Stomach (tissue), 9 donors: Measurements from ENCODE around the gene IPCEF1. TPM values are rescaled to one million over a fixed set of nuclear protein-coding genes. Genes with fewer than 3 reads are reported as not detected.
A peak's percentile ranks its signal among the peaks of the same experiment; 100 is the strongest.
"Not testable (repeated sequence)": the region's sequence is repeated elsewhere in the genome, so short reads cannot be mapped to it uniquely, and the experiment has no call there.

Experiments
- DNase-seq, 2 donors: peaks; one replicate each; pipeline versions ENCODE4 v3.0.0 to v3.0.0-alpha.2; 2013 to 2019
- H3K27ac ChIP-seq, 5 donors: fragments of 200-600 bp in 4 of 5; sonication (generic) in 4 of 5; one replicate each; pipeline ENCODE4 v1.5.1; 2013 to 2019; ENCODE audit warnings: mild to moderate bottlenecking in 1 of 5, moderate library complexity in 1 of 5
- H3K27me3 ChIP-seq, 3 donors: fragments of 200-600 bp; sonication (generic); one replicate each; pipeline ENCODE4 v1.5.1; 2017 to 2019; ENCODE audit warnings: mixed run types in 1 of 3
- H3K36me3 ChIP-seq, 4 donors: fragments of 200-600 bp; sonication (generic); 1 replicate in 3 of 4; 2 replicates in 1 of 4; pipeline ENCODE4 v1.5.1; 2016 to 2019
- H3K4me1 ChIP-seq, 4 donors: fragments of 200-600 bp; sonication (generic); one replicate each; pipeline ENCODE4 v1.5.1; 2016 to 2019
- H3K4me3 ChIP-seq, 4 donors: fragments of 200-600 bp; sonication (generic) in 3 of 4; one replicate each; pipeline ENCODE4 v1.5.1; 2016 to 2019; ENCODE audit warnings: mild to moderate bottlenecking in 1 of 4
- H3K9me3 ChIP-seq, 4 donors: fragments of 200-600 bp; sonication (generic); one replicate each; pipeline ENCODE4 v1.5.1; 2016 to 2019
- CTCF ChIP-seq, 7 experiments: fragments of 450-650 bp in 4 of 7; fragments of 200-600 bp in 3 of 7; sonication (generic) in 3 of 7; IDR thresholded peaks; one replicate each; pipeline ENCODE4 v1.5.1; 2016 to 2019; ENCODE audit warnings: antibody characterized with exemption in 7 of 7, control low read depth in 2 of 7, mild to moderate bottlenecking in 1 of 7
- EP300 ChIP-seq: sonication (generic); formaldehyde crosslinking; IDR thresholded peaks from one replicate; pipeline ENCODE4 v1.6.1; 2017; ENCODE audit warnings: antibody characterized with exemption
- POLR2A ChIP-seq, 4 donors: fragments of 450-650 bp; IDR thresholded peaks; one replicate each; pipeline ENCODE4 v1.6.1; 2016; ENCODE audit warnings: antibody characterized with exemption in 4 of 4, control low read depth in 2 of 4, mild to moderate bottlenecking in 1 of 4, moderate library complexity in 1 of 4
- POLR2AphosphoS5 ChIP-seq, 3 donors: sonication (generic); formaldehyde crosslinking; IDR thresholded peaks; one replicate each; pipeline ENCODE4 v1.6.1; 2016; ENCODE audit warnings: antibody characterized with exemption in 3 of 3
- whole genome bisulfite sequencing, 5 donors: extraction: QIAGEN DNeasy Blood & Tissue Kit in 3 of 5; methylation state at CpG; one replicate each; pipeline versions ENCODE4 v1.1.5 to v1.1.7; 2013 to 2018; 5-methylcytosine and 5-hydroxymethylcytosine counted together
- intact Hi-C: fragments of 100-400 bp; cut with DNase I; formaldehyde crosslinking; loops from one replicate; pipeline ENCODE4 v1.15.1; 2023; ENCODE audit warnings: low total_unique reads
- polyA plus RNA-seq, 3 donors: library from polyadenylated mRNA; stranded (reverse); fragments of 200-250 nt; gene quantifications; one replicate each; pipeline ENCODE4 v1.2.3, GENCODE V29; 2013
- total RNA-seq, 5 donors: library from RNA; depleted of rRNA; stranded (reverse); fragments of >200 nt; gene quantifications; one replicate each; pipeline versions ENCODE4 v1.1.0 to v1.2.3, GENCODE V29; 2014 to 2016
- donor health status: healthy with polysubstance abuse.
- donor health status: Bipolar disorder and iron deficiency.
- donor health status: healthy.

IPCEF1 gene
- total and polyA plus RNA-seq, 8 donors, result under 0.01 to 47.1 (median 1.4) TPM; not detected in 2

- no peaks in the 10 kb centered on the region for H3K9me3 ChIP-seq
- H3K4me3 ChIP-seq, result no peak overlapping the region
- no peak overlapping the region for H3K27ac ChIP-seq
- TF ChIP-seq CTCF (IDR thresholded peaks at IDR 0.05), result no peak
- TF ChIP-seq POLR2AphosphoS5 (IDR thresholded peaks at IDR 0.05), result no peak
- TF ChIP-seq POLR2A (IDR thresholded peaks at IDR 0.05), result no peak
- no peak for DNase-seq
- H3K27me3 ChIP-seq, result no peaks in the 10 kb centered on the region
- WGBS, 5 donors, result 88 to 97% (median 95%) methylated on average over 2 of the region's 2 CpGs
- no peaks in the 10 kb centered on the region for H3K36me3 ChIP-seq
- intact Hi-C loops, result no loop called here
- H3K4me1 ChIP-seq, result no peaks in the 10 kb centered on the region
Measured at GRCh38 chr6:154206141-154206540, 150.5 kb downstream of the IPCEF1 start.

- no peaks in the 10 kb centered on the region for H3K9me3 ChIP-seq
- no peaks in the 10 kb centered on the region for H3K36me3 ChIP-seq
- no peak for DNase-seq
- peaks cover 0 to 1% (median 0%) of the 10 kb centered on the region in 4 donors for H3K4me1 ChIP-seq
- 69 to 90% (median 80%) methylated on average over 6 of the region's 6 CpGs for WGBS, 5 donors
- no peak for TF ChIP-seq POLR2A (IDR thresholded peaks at IDR 0.05)
- TF ChIP-seq CTCF (IDR thresholded peaks at IDR 0.05), result no peak
- no peak for TF ChIP-seq EP300
- no peak for TF ChIP-seq POLR2AphosphoS5 (IDR thresholded peaks at IDR 0.05)
- intact Hi-C loops, result no loop called here
- no peak overlapping the region for H3K27ac ChIP-seq
- H3K4me3 ChIP-seq, result no peak overlapping the region
- no peaks in the 10 kb centered on the region for H3K27me3 ChIP-seq
Measured at GRCh38 chr6:154202958-154203357, 153.6 kb downstream of the IPCEF1 start.

GRCh38 chr6:154202339-154202738 lies 154.3 kb downstream of the IPCEF1 start:
- H3K27me3 ChIP-seq, result no peaks in the 10 kb centered on the region
- TF ChIP-seq POLR2AphosphoS5 (IDR thresholded peaks at IDR 0.05) (no peak), POLR2A (IDR thresholded peaks at IDR 0.05) (no peak), CTCF (IDR thresholded peaks at IDR 0.05) (no peak), EP300 (no peak)
- no peak for DNase-seq
- intact Hi-C loops, result no loop called here
- H3K9me3 ChIP-seq, result no peaks in the 10 kb centered on the region
- H3K4me1 ChIP-seq, result peaks cover 0 to 7% (median 0%) of the 10 kb centered on the region in 4 donors
- 71 to 88% (median 74%) methylated on average over 3 of the region's 3 CpGs for WGBS, 5 donors
- no peak overlapping the region for H3K27ac ChIP-seq
- no peaks in the 10 kb centered on the region for H3K36me3 ChIP-seq
- H3K4me3 ChIP-seq, result no peak overlapping the region

- H3K9me3 ChIP-seq, H3K27ac ChIP-seq, H3K36me3 ChIP-seq, intact Hi-C loops, DNase-seq, H3K27me3 ChIP-seq, H3K4me3 ChIP-seq: not testable (repeated sequence)
- H3K4me1 ChIP-seq, result peaks cover 0 to 10% (median 0%) of the 10 kb centered on the region in 4 donors
- WGBS, 5 donors, result 89 to 100% (median 94%) methylated on average over 4 of the region's 4 CpGs
Measured at GRCh38 chr6:154201688-154202087, 154.9 kb downstream of the IPCEF1 start.

GRCh38 chr6:154197196-154197860 lies 159.3 kb downstream of the IPCEF1 start:
- DNase-seq, result peak in 1 of 2 donors; percentile 73
- no peak overlapping the region for H3K27ac ChIP-seq
- intact Hi-C loops, result no loop called here

More at GRCh38 chr6:154197196-154197860, 159.3 kb downstream of the IPCEF1 start:
- Histone ChIP-seq H3K27me3 (no peaks in the 10 kb centered on the region), H3K9me3 (no peaks in the 10 kb centered on the region), H3K36me3 (no peaks in the 10 kb centered on the region), H3K4me1 (peaks cover 0 to 10% (median 0%) of the 10 kb centered on the region in 4 donors), H3K4me3 (no peak overlapping the region)
- TF ChIP-seq CTCF (IDR thresholded peaks at IDR 0.05) (no peak), POLR2AphosphoS5 (IDR thresholded peaks at IDR 0.05) (no peak), POLR2A (IDR thresholded peaks at IDR 0.05) (no peak), EP300 (no peak)
